ENCODE data around the gene HTT. TPM values are rescaled to one million over a fixed set of nuclear protein-coding genes. Genes with fewer than 3 reads are reported as not detected.
A peak's percentile ranks its signal among the peaks of the same experiment; 100 is the strongest.

HTT gene
- polyA plus RNA-seq, 2 of the 4 experiments (the other 2 are of a cell fraction), result 14.5 to 16.9 TPM

GRCh38 chr4:3232871-3233271 is 158.4 kb downstream of the HTT start (continued):
- no peak for TF ChIP-seq REST (IDR thresholded peaks at IDR 0.05)

- Histone ChIP-seq H3K4me3 (no peak overlapping the region), H3K27ac (no peak overlapping the region; a peak in 1 of 6 replicates), H3K4me1 (no peaks in the 10 kb centered on the region), H3K4me2 (no peak overlapping the region), H3K9me3 (no peaks in the 10 kb centered on the region)
- WGBS (ENCODE audit: missing lambda C conversion rate), result 96% methylated on average over 12 of the region's 21 CpGs
- DNase-seq (ENCODE audit: low read depth in 1 of 2, low spot score in 1 of 2), result no peak
- no peak for FAIRE-seq
- POLR2A ChIA-PET, result no interaction called here
- peak in 1 of 2 experiments; percentile 22; a peak in 1 of 6 replicates for ATAC-seq
- CTCF ChIA-PET, result interaction anchor here (0.8 to 1.3 kb wide), 2 partner anchors 9 to 58 kb away, joined by 3 to 4 read pairs; no protein-coding TSS in a partner anchor
- TF ChIP-seq NFE2L2 (conservative IDR thresholded peaks at IDR 0.05; ENCODE audit: low read length), result no peak
- no peak for TF ChIP-seq FOSL2 (IDR thresholded peaks at IDR 0.05)
- no peak for TF ChIP-seq FOSL2 (CRISPR knock-in tag; IDR thresholded peaks at IDR 0.05)
- TF ChIP-seq RARB (CRISPR knock-in tag; IDR thresholded peaks at IDR 0.05), result no peak
- no peak for TF ChIP-seq EHF (CRISPR knock-in tag; IDR thresholded peaks at IDR 0.05)
- TF ChIP-seq HOXB5 (CRISPR knock-in tag; IDR thresholded peaks at IDR 0.05), result no peak
- TF ChIP-seq, protein P1, sequence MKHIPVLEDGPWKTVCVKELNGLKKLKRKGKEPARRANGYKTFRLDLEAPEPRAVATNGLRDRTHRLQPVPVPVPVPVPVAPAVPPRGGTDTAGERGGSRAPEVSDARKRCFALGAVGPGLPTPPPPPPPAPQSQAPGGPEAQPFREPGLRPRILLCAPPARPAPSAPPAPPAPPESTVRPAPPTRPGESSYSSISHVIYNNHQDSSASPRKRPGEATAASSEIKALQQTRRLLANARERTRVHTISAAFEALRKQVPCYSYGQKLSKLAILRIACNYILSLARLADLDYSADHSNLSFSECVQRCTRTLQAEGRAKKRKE (CRISPR knock-in tag; IDR thresholded peaks at IDR 0.05; ENCODE audit: low read depth), result no peak
- no peak for TF ChIP-seq ZFP36 (IDR thresholded peaks at IDR 0.05; ENCODE audit: borderline replicate concordance, partially characterized antibody)
- TF ChIP-seq ZSCAN20 (CRISPR knock-in tag; IDR thresholded peaks at IDR 0.05), result no peak
- TF ChIP-seq PHF8 (IDR thresholded peaks at IDR 0.05; ENCODE audit: borderline replicate concordance, low read depth), result no peak
- TF ChIP-seq, protein P2, sequence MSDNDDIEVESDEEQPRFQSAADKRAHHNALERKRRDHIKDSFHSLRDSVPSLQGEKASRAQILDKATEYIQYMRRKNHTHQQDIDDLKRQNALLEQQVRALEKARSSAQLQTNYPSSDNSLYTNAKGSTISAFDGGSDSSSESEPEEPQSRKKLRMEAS (IDR thresholded peaks at IDR 0.05), result no peak
- TF ChIP-seq HEYL (CRISPR knock-in tag; IDR thresholded peaks at IDR 0.05), result no peak
Observed at GRCh38 chr4:3233391-3234071, 159.1 kb downstream of the HTT start.

- no peaks in the 10 kb centered on the region for H3K4me1 ChIP-seq
- TF ChIP-seq GATA3 (IDR thresholded peaks at IDR 0.05; ENCODE audit: borderline replicate concordance), result no peak
- no peak for TF ChIP-seq MYC (IDR thresholded peaks at IDR 0.05; ENCODE audit: borderline replicate concordance, low read length)
- WGBS (ENCODE audit: missing lambda C conversion rate), result 94% methylated on average over 14 of the region's 23 CpGs
Observed at GRCh38 chr4:3234171-3235029, 159.9 kb downstream of the HTT start.

More at GRCh38 chr4:3234171-3235029, 159.9 kb downstream of the HTT start:
- ChIA-PET POLR2A (no interaction called here), CTCF (interaction anchor here (0.8 kb wide), 1 partner anchor 10 kb away, joined by 4 read pairs; no protein-coding TSS in a partner anchor)
- no peak overlapping the region for H3K4me3 ChIP-seq
- H3K27ac ChIP-seq, result no peak overlapping the region; a peak in 1 of 6 replicates
- DNase-seq (ENCODE audit: low read depth in 1 of 2, low spot score in 1 of 2) (no peak), ATAC-seq (no peak; a peak in 1 of 6 replicates), FAIRE-seq (no peak)
- no peaks in the 10 kb centered on the region for H3K9me3 ChIP-seq
- no peak overlapping the region for H3K4me2 ChIP-seq
